Effector memory CD4-positive, alpha-beta T cell (primary cell): Measurements from ENCODE around the gene SNX6.
"Not testable (repeated sequence)": the region's sequence is repeated elsewhere in the genome, so short reads cannot be mapped to it uniquely, and the experiment has no call there.

Experiments used
- DNase-seq, 3 donors: peaks; one replicate each; pipeline ENCODE4 v3.0.0-alpha.2; 2020
- H3K27ac ChIP-seq: 2 replicates; pipeline ENCODE4 v1.7.0; 2013; ENCODE audit warnings: mild to moderate bottlenecking, low read length, moderate library complexity; ENCODE audit not compliant: insufficient read depth, poor library complexity, severe bottlenecking
- H3K27me3 ChIP-seq: replicated peaks from 2 replicates; pipeline ENCODE4 v1.7.0; 2013; ENCODE audit warnings: mild to moderate bottlenecking, low read length; ENCODE audit not compliant: insufficient read depth, control insufficient read depth, poor library complexity, severe bottlenecking
- H3K36me3 ChIP-seq: 2 replicates; pipeline ENCODE4 v1.7.0; 2013; ENCODE audit warnings: mild to moderate bottlenecking, low read length, moderate library complexity; ENCODE audit not compliant: control insufficient read depth, insufficient read depth
- H3K4me1 ChIP-seq: 2 replicates; pipeline ENCODE4 v1.7.0; 2013; ENCODE audit warnings: low read length, mild to moderate bottlenecking; ENCODE audit not compliant: control insufficient read depth, insufficient read depth, poor library complexity, severe bottlenecking
- H3K4me3 ChIP-seq: 2 replicates; pipeline ENCODE4 v1.7.0; 2013; ENCODE audit warnings: low read length, low read depth, mild to moderate bottlenecking; ENCODE audit not compliant: insufficient read depth, poor library complexity, severe bottlenecking
- H3K9me3 ChIP-seq: 2 replicates; pipeline ENCODE4 v1.7.0; 2013; ENCODE audit warnings: mild to moderate bottlenecking, low read length, moderate library complexity; ENCODE audit not compliant: control insufficient read depth

SNX6 gene

GRCh38 chr14:34583525-34583924 lies 46.4 kb downstream of the SNX6 start:
- H3K9me3 ChIP-seq, result no peaks in the 10 kb centered on the region
- no peak overlapping the region for H3K27ac ChIP-seq
- H3K27me3 ChIP-seq, result no peaks in the 10 kb centered on the region
- H3K4me1 ChIP-seq, result no peaks in the 10 kb centered on the region
- peaks cover 40% of the 10 kb centered on the region for H3K36me3 ChIP-seq
- no peak overlapping the region for H3K4me3 ChIP-seq
- DNase-seq, result no peak

GRCh38 chr14:34582117-34582680 lies 47.7 kb downstream of the SNX6 start:
- H3K36me3 ChIP-seq, result peaks cover 44% of the 10 kb centered on the region
- no peak overlapping the region for H3K27ac ChIP-seq
- no peaks in the 10 kb centered on the region for H3K4me1 ChIP-seq
- DNase-seq, result no peak
- no peak overlapping the region for H3K4me3 ChIP-seq
- H3K9me3 ChIP-seq, result no peaks in the 10 kb centered on the region
- no peaks in the 10 kb centered on the region for H3K27me3 ChIP-seq

- no peak overlapping the region for H3K27ac ChIP-seq
- no peaks in the 10 kb centered on the region for H3K9me3 ChIP-seq
- no peaks in the 10 kb centered on the region for H3K4me1 ChIP-seq
- no peak overlapping the region for H3K4me3 ChIP-seq
- peaks cover 32% of the 10 kb centered on the region for H3K36me3 ChIP-seq
- H3K27me3 ChIP-seq, result no peaks in the 10 kb centered on the region
- no peak for DNase-seq
Observed at GRCh38 chr14:34580381-34580780, 49.6 kb downstream of the SNX6 start.

GRCh38 chr14:34571771-34572170 lies 58.2 kb downstream of the SNX6 start:
- H3K4me1 ChIP-seq, result no peaks in the 10 kb centered on the region
- H3K9me3 ChIP-seq, result no peaks in the 10 kb centered on the region
- H3K27me3 ChIP-seq, result no peaks in the 10 kb centered on the region
- peaks cover 42% of the 10 kb centered on the region for H3K36me3 ChIP-seq
- no peak for DNase-seq
- no peak overlapping the region for H3K4me3 ChIP-seq
- H3K27ac ChIP-seq, result no peak overlapping the region

- Histone ChIP-seq H3K27me3 (no peaks in the 10 kb centered on the region), H3K4me1 (no peaks in the 10 kb centered on the region), H3K36me3 (peaks cover 52% of the 10 kb centered on the region), H3K9me3 (no peaks in the 10 kb centered on the region), H3K4me3 (no peak overlapping the region), H3K27ac (no peak overlapping the region)
- DNase-seq, result no peak
Observed at GRCh38 chr14:34569750-34570149, 60.2 kb downstream of the SNX6 start.

GRCh38 chr14:34568803-34569202 lies 61.1 kb downstream of the SNX6 start:
- no peak for DNase-seq
- Histone ChIP-seq H3K27me3 (no peaks in the 10 kb centered on the region), H3K4me3 (no peak overlapping the region), H3K36me3 (peaks cover 59% of the 10 kb centered on the region), H3K27ac (no peak overlapping the region), H3K9me3 (no peaks in the 10 kb centered on the region), H3K4me1 (no peaks in the 10 kb centered on the region)

GRCh38 chr14:34562776-34563150 lies 67.2 kb downstream of the SNX6 start:
- Histone ChIP-seq H3K36me3 (peaks cover 33% of the 10 kb centered on the region), H3K27ac (no peak overlapping the region), H3K9me3 (no peaks in the 10 kb centered on the region), H3K4me1 (no peaks in the 10 kb centered on the region), H3K4me3 (no peak overlapping the region), H3K27me3 (no peaks in the 10 kb centered on the region)
- no peak for DNase-seq

- not testable (repeated sequence) for DNase-seq, H3K27ac ChIP-seq, H3K27me3 ChIP-seq, H3K4me1 ChIP-seq, H3K9me3 ChIP-seq, H3K4me3 ChIP-seq
- peaks cover 28% of the 10 kb centered on the region for H3K36me3 ChIP-seq
Observed at GRCh38 chr14:34562037-34562775, 67.7 kb downstream of the SNX6 start.

- H3K9me3 ChIP-seq, H3K4me3 ChIP-seq, H3K36me3 ChIP-seq, DNase-seq, H3K27ac ChIP-seq, H3K27me3 ChIP-seq, H3K4me1 ChIP-seq: not testable (repeated sequence)
Observed at GRCh38 chr14:34556498-34556829, 73.5 kb downstream of the SNX6 start.

GRCh38 chr14:34555583-34556497 lies 74.1 kb downstream of the SNX6 start:
- H3K27ac ChIP-seq, H3K36me3 ChIP-seq, H3K4me1 ChIP-seq, H3K27me3 ChIP-seq, H3K4me3 ChIP-seq, H3K9me3 ChIP-seq, DNase-seq: not testable (repeated sequence)
